ENCODE measurements around the gene ITPRID1. TPM values are rescaled to one million over a fixed set of nuclear protein-coding genes. Genes with fewer than 3 reads are reported as not detected.

The ITPRID1 gene
- total and polyA plus RNA-seq, 3 experiments from 2014 or later, result not detected

GRCh38 chr7:31647511-31647910 lies 133.6 kb downstream of the ITPRID1 start:
- POLR2A ChIA-PET, result no interaction called here
- Mint-ChIP-seq H3K4me3 (no peak overlapping the region), H3K36me3 (no peaks in the 10 kb centered on the region), H3K27ac (no peak overlapping the region), H3K9me3 (peaks cover 0 to 6% (median 0%) of the 10 kb centered on the region in 5 donors), H3K4me1 (no peaks in the 10 kb centered on the region), H3K27me3 (peaks cover 0 to 3% of the 10 kb centered on the region in 2 donors)
- Histone ChIP-seq H3K27me3 (ENCODE audit: insufficient read depth, low read length, poor library complexity, severe bottlenecking) (no peaks in the 10 kb centered on the region), H3K27ac (ENCODE audit: low read depth, low read length) (no peak overlapping the region), H3K9me3 (ENCODE audit: low read length) (no peaks in the 10 kb centered on the region), H3K36me3 (ENCODE audit: insufficient read depth, low read length) (no peaks in the 10 kb centered on the region), H3K4me3 (ENCODE audit: low read length) (no peak overlapping the region), H3K4me1 (ENCODE audit: insufficient read depth, low read length) (no peaks in the 10 kb centered on the region)
- no peak for DNase-seq
- CTCF ChIA-PET, result no interaction called here

- CTCF ChIA-PET, result no interaction called here
- H3K4me1 ChIP-seq (ENCODE audit: insufficient read depth, low read length), result no peaks in the 10 kb centered on the region
Observed at GRCh38 chr7:31648288-31648687, 134.4 kb downstream of the ITPRID1 start.

GRCh38 chr7:31648880-31649279 lies 135.0 kb downstream of the ITPRID1 start:
- POLR2A ChIA-PET, result no interaction called here
- CTCF ChIA-PET, result no interaction called here

More at GRCh38 chr7:31648288-31648687, 134.4 kb downstream of the ITPRID1 start:
- DNase-seq, result no peak
- Histone ChIP-seq H3K9me3 (ENCODE audit: low read length) (no peaks in the 10 kb centered on the region), H3K4me3 (ENCODE audit: low read length) (no peak overlapping the region), H3K27me3 (ENCODE audit: insufficient read depth, low read length, poor library complexity, severe bottlenecking) (no peaks in the 10 kb centered on the region), H3K36me3 (ENCODE audit: insufficient read depth, low read length) (no peaks in the 10 kb centered on the region), H3K27ac (ENCODE audit: low read depth, low read length) (no peak overlapping the region)
- Mint-ChIP-seq H3K27ac (no peak overlapping the region), H3K27me3 (peaks cover 0 to 3% of the 10 kb centered on the region in 2 donors), H3K9me3 (peaks cover 0 to 5% (median 2%) of the 10 kb centered on the region in 5 donors), H3K36me3 (no peaks in the 10 kb centered on the region), H3K4me1 (no peaks in the 10 kb centered on the region), H3K4me3 (no peak overlapping the region)
- POLR2A ChIA-PET, result no interaction called here

GRCh38 chr7:31651234-31652062 lies 137.6 kb downstream of the ITPRID1 start:
- no peaks in the 10 kb centered on the region for H3K9me3 ChIP-seq (ENCODE audit: low read length)
- Mint-ChIP-seq H3K9me3 (peaks cover 0 to 10% (median 6%) of the 10 kb centered on the region in 5 donors), H3K27me3 (peaks cover 0 to 3% of the 10 kb centered on the region in 2 donors), H3K36me3 (no peaks in the 10 kb centered on the region), H3K4me3 (no peak overlapping the region), H3K27ac (no peak overlapping the region), H3K4me1 (no peaks in the 10 kb centered on the region)
- CTCF ChIA-PET, result no interaction called here
- DNase-seq, result no peak
- H3K36me3 ChIP-seq (ENCODE audit: insufficient read depth, low read length), result no peaks in the 10 kb centered on the region
- H3K27ac ChIP-seq (ENCODE audit: low read depth, low read length), result no peak overlapping the region
- POLR2A ChIA-PET, result no interaction called here
- no peak overlapping the region for H3K4me3 ChIP-seq (ENCODE audit: low read length)
- H3K4me1 ChIP-seq (ENCODE audit: insufficient read depth, low read length), result no peaks in the 10 kb centered on the region
- H3K27me3 ChIP-seq (ENCODE audit: insufficient read depth, low read length, poor library complexity, severe bottlenecking), result no peaks in the 10 kb centered on the region

More at GRCh38 chr7:31648880-31649279, 135.0 kb downstream of the ITPRID1 start:
- Histone ChIP-seq H3K9me3 (ENCODE audit: low read length) (no peaks in the 10 kb centered on the region), H3K4me3 (ENCODE audit: low read length) (no peak overlapping the region), H3K27ac (ENCODE audit: low read depth, low read length) (no peak overlapping the region), H3K27me3 (ENCODE audit: insufficient read depth, low read length, poor library complexity, severe bottlenecking) (no peaks in the 10 kb centered on the region), H3K36me3 (ENCODE audit: insufficient read depth, low read length) (no peaks in the 10 kb centered on the region), H3K4me1 (ENCODE audit: insufficient read depth, low read length) (no peaks in the 10 kb centered on the region)
- no peaks in the 10 kb centered on the region for H3K36me3 Mint-ChIP-seq
- H3K27ac Mint-ChIP-seq, result no peak overlapping the region
- peaks cover 0 to 3% of the 10 kb centered on the region in 2 donors for H3K27me3 Mint-ChIP-seq
- peaks cover 0 to 3% (median 2%) of the 10 kb centered on the region in 5 donors for H3K9me3 Mint-ChIP-seq
- no peaks in the 10 kb centered on the region for H3K4me1 Mint-ChIP-seq
- no peak for DNase-seq
- H3K4me3 Mint-ChIP-seq, result no peak overlapping the region

GRCh38 chr7:31652063-31652326 lies 138.1 kb downstream of the ITPRID1 start:
- Mint-ChIP-seq H3K9me3 (peaks cover 0 to 10% (median 6%) of the 10 kb centered on the region in 5 donors), H3K27me3 (peaks cover 0 to 3% of the 10 kb centered on the region in 2 donors), H3K36me3 (no peaks in the 10 kb centered on the region), H3K4me3 (no peak overlapping the region), H3K27ac (no peak overlapping the region), H3K4me1 (no peaks in the 10 kb centered on the region)
- no peak for DNase-seq
- no peak overlapping the region for H3K27ac ChIP-seq (ENCODE audit: low read depth, low read length)
- H3K36me3 ChIP-seq (ENCODE audit: insufficient read depth, low read length), result no peaks in the 10 kb centered on the region
- no peaks in the 10 kb centered on the region for H3K4me1 ChIP-seq (ENCODE audit: insufficient read depth, low read length)
- ChIA-PET CTCF (no interaction called here), POLR2A (no interaction called here)
- no peaks in the 10 kb centered on the region for H3K27me3 ChIP-seq (ENCODE audit: insufficient read depth, low read length, poor library complexity, severe bottlenecking)
- no peaks in the 10 kb centered on the region for H3K9me3 ChIP-seq (ENCODE audit: low read length)
- no peak overlapping the region for H3K4me3 ChIP-seq (ENCODE audit: low read length)

- ChIA-PET POLR2A (no interaction called here), CTCF (no interaction called here)
Observed at GRCh38 chr7:31663072-31663471, 149.2 kb downstream of the ITPRID1 start.

GRCh38 chr7:31664890-31665289 lies 151.0 kb downstream of the ITPRID1 start:
- ChIA-PET POLR2A (no interaction called here), CTCF (no interaction called here)
- H3K36me3 ChIP-seq (ENCODE audit: insufficient read depth, low read length), result no peaks in the 10 kb centered on the region
- H3K27ac ChIP-seq (ENCODE audit: low read depth, low read length), result no peak overlapping the region
- H3K4me1 ChIP-seq (ENCODE audit: insufficient read depth, low read length), result no peaks in the 10 kb centered on the region
- H3K27me3 ChIP-seq (ENCODE audit: insufficient read depth, low read length, poor library complexity, severe bottlenecking), result no peaks in the 10 kb centered on the region
- peaks cover 0 to 1% (median 0%) of the 10 kb centered on the region in 3 donors for H3K36me3 Mint-ChIP-seq
- no peaks in the 10 kb centered on the region for H3K4me1 Mint-ChIP-seq
- H3K9me3 Mint-ChIP-seq, result peaks cover 0 to 28% (median 5%) of the 10 kb centered on the region in 5 donors
- H3K4me3 Mint-ChIP-seq, result no peak overlapping the region
- DNase-seq, result no peak
- H3K9me3 ChIP-seq (ENCODE audit: low read length), result no peaks in the 10 kb centered on the region
- no peak overlapping the region for H3K4me3 ChIP-seq (ENCODE audit: low read length)
- no peak overlapping the region for H3K27ac Mint-ChIP-seq
- no peaks in the 10 kb centered on the region for H3K27me3 Mint-ChIP-seq

More at GRCh38 chr7:31663072-31663471, 149.2 kb downstream of the ITPRID1 start:
- H3K4me3 ChIP-seq (ENCODE audit: low read length), result no peak overlapping the region
- peaks cover 0 to 28% (median 5%) of the 10 kb centered on the region in 5 donors for H3K9me3 Mint-ChIP-seq
- H3K27ac ChIP-seq (ENCODE audit: low read depth, low read length), result no peak overlapping the region
- H3K27me3 Mint-ChIP-seq, result no peaks in the 10 kb centered on the region
- H3K36me3 Mint-ChIP-seq, result peaks cover 0 to 1% (median 0%) of the 10 kb centered on the region in 3 donors
- no peaks in the 10 kb centered on the region for H3K9me3 ChIP-seq (ENCODE audit: low read length)
- DNase-seq, result no peak
- H3K4me1 Mint-ChIP-seq, result no peaks in the 10 kb centered on the region
- no peaks in the 10 kb centered on the region for H3K4me1 ChIP-seq (ENCODE audit: insufficient read depth, low read length)
- no peak overlapping the region for H3K4me3 Mint-ChIP-seq
- no peaks in the 10 kb centered on the region for H3K27me3 ChIP-seq (ENCODE audit: insufficient read depth, low read length, poor library complexity, severe bottlenecking)
- no peaks in the 10 kb centered on the region for H3K36me3 ChIP-seq (ENCODE audit: insufficient read depth, low read length)
- no peak overlapping the region for H3K27ac Mint-ChIP-seq

GRCh38 chr7:31665546-31665945 lies 151.7 kb downstream of the ITPRID1 start:
- no peaks in the 10 kb centered on the region for H3K27me3 ChIP-seq (ENCODE audit: insufficient read depth, low read length, poor library complexity, severe bottlenecking)
- H3K36me3 ChIP-seq (ENCODE audit: insufficient read depth, low read length), result no peaks in the 10 kb centered on the region
- no peak for DNase-seq
- no peak overlapping the region for H3K4me3 Mint-ChIP-seq
- H3K27ac ChIP-seq (ENCODE audit: low read depth, low read length), result no peak overlapping the region
- ChIA-PET POLR2A (no interaction called here), CTCF (no interaction called here)
- no peaks in the 10 kb centered on the region for H3K4me1 Mint-ChIP-seq
- no peaks in the 10 kb centered on the region for H3K27me3 Mint-ChIP-seq
- H3K4me3 ChIP-seq (ENCODE audit: low read length), result no peak overlapping the region
- H3K36me3 Mint-ChIP-seq, result peaks cover 0 to 1% (median 0%) of the 10 kb centered on the region in 3 donors
- H3K27ac Mint-ChIP-seq, result no peak overlapping the region
- no peaks in the 10 kb centered on the region for H3K9me3 ChIP-seq (ENCODE audit: low read length)
- peaks cover 0 to 26% (median 5%) of the 10 kb centered on the region in 5 donors for H3K9me3 Mint-ChIP-seq
- no peaks in the 10 kb centered on the region for H3K4me1 ChIP-seq (ENCODE audit: insufficient read depth, low read length)

All from CD8-positive, alpha-beta memory T cell (primary cell).